Type B pancreatic cell (in vitro differentiated cells): ENCODE measurements around the gene ZNF483. TPM values are rescaled to one million over a fixed set of nuclear protein-coding genes. Genes with fewer than 3 reads are reported as not detected.

Experiments
- DNase-seq: peaks from one replicate; pipeline ENCODE4 v3.0.0; 2021; ENCODE audit warnings: mixed read lengths; ENCODE audit not compliant: unreplicated experiment; ENCODE audit errors: extremely low spot score
- H3K27ac Mint-ChIP-seq: 2 replicates; pipeline ENCODE4 v1.8.0; 2021; ENCODE audit warnings: mild to moderate bottlenecking, mixed read lengths
- H3K27me3 Mint-ChIP-seq: 2 replicates; pipeline ENCODE4 v1.8.0; 2021; ENCODE audit warnings: mixed read lengths
- H3K36me3 Mint-ChIP-seq: 2 replicates; pipeline ENCODE4 v1.8.0; 2021; ENCODE audit warnings: mixed read lengths
- H3K4me1 Mint-ChIP-seq: one replicate; pipeline ENCODE4 v1.8.0; 2021; ENCODE audit warnings: mixed read lengths; ENCODE audit not compliant: unreplicated experiment
- H3K4me3 Mint-ChIP-seq: 2 replicates; pipeline ENCODE4 v1.8.0; 2021; ENCODE audit warnings: mild to moderate bottlenecking, mixed read lengths
- H3K9me3 Mint-ChIP-seq: 2 replicates; pipeline ENCODE4 v1.8.0; 2021; ENCODE audit warnings: mixed read lengths
- CTCF ChIP-seq: fragments of 200-600 bp; sonication (generic); conservative IDR thresholded peaks from 2 replicates; pipeline ENCODE4 v1.5.0; 2021; ENCODE audit warnings: antibody characterized with exemption, mild to moderate bottlenecking
- total RNA-seq: library from RNA; stranded (reverse); gene quantifications from 2 replicates; pipeline ENCODE4 v1.2.1, GENCODE V29; 2021; ENCODE audit warnings: low replicate concordance

Gene ZNF483
- total RNA-seq, 1 donor from 2014 or later = 11.7 TPM

- Mint-ChIP-seq H3K4me3 (no peak overlapping the region), H3K27ac (no peak overlapping the region), H3K4me1 (no peaks in the 10 kb centered on the region), H3K27me3 (no peaks in the 10 kb centered on the region), H3K36me3 (peaks cover 5% of the 10 kb centered on the region), H3K9me3 (no peaks in the 10 kb centered on the region)
- no peak for DNase-seq
- TF ChIP-seq CTCF = no peak
Observed at GRCh38 chr9:111586378-111586777, 61.4 kb downstream of the ZNF483 start.

GRCh38 chr9:111588846-111589245 lies 63.9 kb downstream of the ZNF483 start:
- TF ChIP-seq CTCF = no peak
- Mint-ChIP-seq H3K36me3 (peaks cover 11% of the 10 kb centered on the region), H3K27me3 (no peaks in the 10 kb centered on the region)

GRCh38 chr9:111597852-111598732 lies 73.1 kb downstream of the ZNF483 start:
- DNase-seq = no peak
- Mint-ChIP-seq H3K9me3 (no peaks in the 10 kb centered on the region), H3K4me1 (peaks cover 17% of the 10 kb centered on the region), H3K4me3 (peak overlapping the region; percentile 96), H3K36me3 (peaks cover 18% of the 10 kb centered on the region), H3K27ac (peak overlapping the region; percentile 85), H3K27me3 (no peaks in the 10 kb centered on the region)
- peak; percentile 83 for TF ChIP-seq CTCF

More at GRCh38 chr9:111588846-111589245, 63.9 kb downstream of the ZNF483 start:
- Mint-ChIP-seq H3K4me1 (no peaks in the 10 kb centered on the region), H3K4me3 (no peak overlapping the region), H3K9me3 (no peaks in the 10 kb centered on the region), H3K27ac (no peak overlapping the region)
- no peak for DNase-seq

GRCh38 chr9:111598733-111599091 lies 73.7 kb downstream of the ZNF483 start:
- peaks cover 15% of the 10 kb centered on the region for H3K36me3 Mint-ChIP-seq
- no peaks in the 10 kb centered on the region for H3K27me3 Mint-ChIP-seq
- DNase-seq = no peak
- no peak for TF ChIP-seq CTCF
- peaks cover 17% of the 10 kb centered on the region for H3K4me1 Mint-ChIP-seq
- peak overlapping the region; percentile 96 for H3K4me3 Mint-ChIP-seq
- H3K9me3 Mint-ChIP-seq = no peaks in the 10 kb centered on the region
- H3K27ac Mint-ChIP-seq = peak overlapping the region; percentile 85

GRCh38 chr9:111599092-111599954 lies 74.3 kb downstream of the ZNF483 start, which contains the start of gene PTGR1:
Gene PTGR1 (minus strand): TSS chr9:111599647. CDS start chr9:111597422, 2,225 bp downstream.
- Mint-ChIP-seq H3K27me3 (no peaks in the 10 kb centered on the region), H3K36me3 (peaks cover 11% of the 10 kb centered on the region), H3K4me3 (peak within 1 kb of the TSS; percentile 96), H3K27ac (peak within 1 kb of the TSS; percentile 85), H3K4me1 (peaks cover 17% of the 10 kb centered on the region), H3K9me3 (no peaks in the 10 kb centered on the region)
- TF ChIP-seq CTCF = no peak
- peak; percentile 78 for DNase-seq
